ENCODE measurements around the gene AFF3.

AFF3 gene

DNA sequence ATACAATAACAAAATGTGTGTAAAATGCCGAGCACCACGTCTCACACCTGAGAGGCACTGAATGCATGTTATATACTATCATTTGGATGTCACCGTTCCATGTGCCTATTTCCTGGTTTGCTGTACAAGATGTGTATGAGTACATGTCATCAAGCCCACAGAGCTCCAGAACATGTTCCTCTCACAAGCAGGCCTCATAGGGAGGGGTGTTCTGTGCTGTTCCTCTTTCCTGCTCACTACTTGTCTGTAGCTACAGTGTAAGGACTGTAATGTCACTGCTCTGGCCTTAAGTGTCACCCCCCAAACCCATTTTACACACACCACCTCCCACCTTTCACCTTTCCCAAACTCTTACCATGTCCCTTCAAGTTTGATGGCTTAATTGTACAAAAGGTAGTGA is 1.8 kb downstream of the AFF3 start:
- TF ChIP-seq, protein P1, sequence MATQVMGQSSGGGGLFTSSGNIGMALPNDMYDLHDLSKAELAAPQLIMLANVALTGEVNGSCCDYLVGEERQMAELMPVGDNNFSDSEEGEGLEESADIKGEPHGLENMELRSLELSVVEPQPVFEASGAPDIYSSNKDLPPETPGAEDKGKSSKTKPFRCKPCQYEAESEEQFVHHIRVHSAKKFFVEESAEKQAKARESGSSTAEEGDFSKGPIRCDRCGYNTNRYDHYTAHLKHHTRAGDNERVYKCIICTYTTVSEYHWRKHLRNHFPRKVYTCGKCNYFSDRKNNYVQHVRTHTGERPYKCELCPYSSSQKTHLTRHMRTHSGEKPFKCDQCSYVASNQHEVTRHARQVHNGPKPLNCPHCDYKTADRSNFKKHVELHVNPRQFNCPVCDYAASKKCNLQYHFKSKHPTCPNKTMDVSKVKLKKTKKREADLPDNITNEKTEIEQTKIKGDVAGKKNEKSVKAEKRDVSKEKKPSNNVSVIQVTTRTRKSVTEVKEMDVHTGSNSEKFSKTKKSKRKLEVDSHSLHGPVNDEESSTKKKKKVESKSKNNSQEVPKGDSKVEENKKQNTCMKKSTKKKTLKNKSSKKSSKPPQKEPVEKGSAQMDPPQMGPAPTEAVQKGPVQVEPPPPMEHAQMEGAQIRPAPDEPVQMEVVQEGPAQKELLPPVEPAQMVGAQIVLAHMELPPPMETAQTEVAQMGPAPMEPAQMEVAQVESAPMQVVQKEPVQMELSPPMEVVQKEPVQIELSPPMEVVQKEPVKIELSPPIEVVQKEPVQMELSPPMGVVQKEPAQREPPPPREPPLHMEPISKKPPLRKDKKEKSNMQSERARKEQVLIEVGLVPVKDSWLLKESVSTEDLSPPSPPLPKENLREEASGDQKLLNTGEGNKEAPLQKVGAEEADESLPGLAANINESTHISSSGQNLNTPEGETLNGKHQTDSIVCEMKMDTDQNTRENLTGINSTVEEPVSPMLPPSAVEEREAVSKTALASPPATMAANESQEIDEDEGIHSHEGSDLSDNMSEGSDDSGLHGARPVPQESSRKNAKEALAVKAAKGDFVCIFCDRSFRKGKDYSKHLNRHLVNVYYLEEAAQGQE (IDR thresholded peaks at IDR 0.05; ENCODE audit: insufficient read depth in 1 of 2, low read depth in 2 of 2, low read length in 2 of 2): no peak
- TF ChIP-seq SIN3A (IDR thresholded peaks at IDR 0.05; ENCODE audit: borderline replicate concordance, insufficient read depth, low read length) (no peak), FOXP2 (optimal IDR thresholded peaks at IDR 0.05; ENCODE audit: borderline replicate concordance, extremely low read depth, extremely low read length, insufficient read depth) (no peak), TAF1 (IDR thresholded peaks at IDR 0.05; ENCODE audit: borderline replicate concordance, insufficient read depth, low read length) (no peak), POLR2AphosphoS5 (IDR thresholded peaks at IDR 0.05; ENCODE audit: low read depth, low read length) (no peak)

DNA sequence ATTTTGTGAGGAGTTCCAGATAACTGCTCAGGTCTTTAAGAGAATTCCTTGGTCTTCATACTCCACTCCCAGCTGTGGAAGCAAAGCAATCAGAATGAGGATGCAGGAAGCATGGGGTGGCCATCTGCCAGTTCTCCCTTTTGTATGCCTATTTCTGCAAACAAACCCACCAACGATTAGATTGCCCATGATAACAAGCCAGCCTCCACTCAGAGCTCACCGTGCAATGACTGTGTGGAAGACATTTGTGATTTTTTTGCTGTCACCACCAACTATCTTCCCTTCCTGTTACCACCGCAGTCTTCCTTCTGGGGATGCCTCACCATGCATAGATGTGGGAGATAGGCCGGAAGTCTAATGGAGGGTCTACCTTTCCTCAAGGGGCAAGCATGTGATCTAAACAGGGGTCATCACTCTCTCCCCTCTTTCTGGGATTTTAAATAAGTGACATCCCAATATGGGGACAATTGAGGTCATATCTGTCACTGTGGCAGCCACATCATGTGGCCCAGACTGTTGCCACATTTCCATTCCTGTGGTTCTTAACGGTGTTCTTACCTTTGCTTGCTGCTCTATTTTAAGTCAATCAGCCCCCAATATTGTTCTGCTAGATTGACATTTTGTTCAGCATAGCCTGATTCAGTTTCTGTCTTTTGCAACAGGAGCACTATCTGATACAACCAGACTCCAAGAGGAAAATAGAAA is 4.4 kb downstream of the AFF3 start:
- TF ChIP-seq POLR2AphosphoS5 (IDR thresholded peaks at IDR 0.05; ENCODE audit: low read depth, low read length) (no peak), SIN3A (IDR thresholded peaks at IDR 0.05; ENCODE audit: borderline replicate concordance, insufficient read depth, low read length) (no peak), FOXP2 (optimal IDR thresholded peaks at IDR 0.05; ENCODE audit: borderline replicate concordance, extremely low read depth, extremely low read length, insufficient read depth) (no peak), TAF1 (IDR thresholded peaks at IDR 0.05; ENCODE audit: borderline replicate concordance, insufficient read depth, low read length) (no peak)
- TF ChIP-seq, protein P1 (IDR thresholded peaks at IDR 0.05; ENCODE audit: insufficient read depth in 1 of 2, low read depth in 2 of 2, low read length in 2 of 2): no peak

DNA sequence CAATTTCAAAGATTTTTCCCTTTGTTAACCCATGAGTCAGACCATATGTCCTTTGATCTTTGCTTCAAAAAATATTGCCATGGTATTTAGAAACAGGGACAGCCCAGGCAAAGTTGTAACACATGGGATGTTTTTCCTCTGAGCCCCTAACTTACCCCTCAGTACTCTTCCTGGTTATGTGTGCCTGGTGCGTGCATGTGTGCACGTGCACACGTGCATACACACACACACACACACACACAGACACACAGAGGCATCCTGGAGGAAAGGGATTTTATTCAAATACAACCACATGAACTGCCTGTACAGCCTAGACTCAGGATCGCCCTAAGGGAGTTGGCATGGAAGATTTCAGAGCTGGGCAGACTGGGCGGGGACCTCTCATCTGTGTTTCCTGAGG is 5.1 kb downstream of the AFF3 start:
- TF ChIP-seq POLR2AphosphoS5 (IDR thresholded peaks at IDR 0.05; ENCODE audit: low read depth, low read length): no peak
- TF ChIP-seq TAF1 (IDR thresholded peaks at IDR 0.05; ENCODE audit: borderline replicate concordance, insufficient read depth, low read length): no peak
- TF ChIP-seq FOXP2 (optimal IDR thresholded peaks at IDR 0.05; ENCODE audit: borderline replicate concordance, extremely low read depth, extremely low read length, insufficient read depth): no peak

DNA sequence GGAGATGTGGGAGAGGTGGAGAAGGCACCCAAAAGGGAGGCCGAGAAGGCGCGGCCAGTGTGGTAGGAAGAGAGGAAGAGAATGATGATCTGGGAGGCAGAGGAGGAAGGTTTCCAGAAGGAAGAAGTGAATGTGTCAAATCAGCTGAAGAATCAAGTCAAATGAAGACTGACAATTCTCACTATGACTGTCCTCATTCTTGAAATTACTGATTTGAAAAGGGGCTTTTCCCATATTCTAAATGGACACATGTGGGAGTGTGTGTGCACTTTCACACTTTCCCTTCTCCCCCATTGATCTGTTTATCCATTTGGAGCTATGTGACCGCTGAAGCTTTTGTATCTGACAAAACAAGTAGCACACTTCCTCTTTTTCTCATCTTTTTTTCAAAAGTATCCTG is 6.1 kb downstream of the AFF3 start:
- TF ChIP-seq SIN3A (IDR thresholded peaks at IDR 0.05; ENCODE audit: borderline replicate concordance, insufficient read depth, low read length) (no peak), POLR2AphosphoS5 (IDR thresholded peaks at IDR 0.05; ENCODE audit: low read depth, low read length) (no peak), TAF1 (IDR thresholded peaks at IDR 0.05; ENCODE audit: borderline replicate concordance, insufficient read depth, low read length) (no peak), FOXP2 (optimal IDR thresholded peaks at IDR 0.05; ENCODE audit: borderline replicate concordance, extremely low read depth, extremely low read length, insufficient read depth) (no peak)
- TF ChIP-seq, protein P1 (IDR thresholded peaks at IDR 0.05; ENCODE audit: insufficient read depth in 1 of 2, low read depth in 2 of 2, low read length in 2 of 2): no peak

DNA sequence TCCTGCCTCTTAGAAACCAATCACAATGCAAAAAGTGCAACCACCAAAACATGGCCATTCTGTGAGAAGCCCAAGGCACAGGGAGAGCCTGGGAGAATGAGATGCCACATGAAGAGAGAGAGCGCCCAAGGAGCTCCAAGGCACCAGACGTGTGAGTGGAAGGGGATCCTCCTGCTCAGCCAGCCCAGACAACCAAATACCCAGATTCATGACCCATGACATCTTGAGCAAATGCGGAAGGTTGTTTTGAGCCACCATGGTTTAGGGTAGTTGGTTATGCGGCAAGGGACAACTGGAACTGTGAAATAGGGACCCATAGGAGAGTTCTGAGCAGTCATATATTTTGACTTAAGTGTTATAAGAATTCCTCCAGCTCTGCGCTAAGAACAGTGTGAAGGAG is 7.0 kb downstream of the AFF3 start:
- TF ChIP-seq POLR2AphosphoS5 (IDR thresholded peaks at IDR 0.05; ENCODE audit: low read depth, low read length): no peak
- no peak for TF ChIP-seq TAF1 (IDR thresholded peaks at IDR 0.05; ENCODE audit: borderline replicate concordance, insufficient read depth, low read length)
- TF ChIP-seq, protein P1 (IDR thresholded peaks at IDR 0.05; ENCODE audit: insufficient read depth in 1 of 2, low read depth in 2 of 2, low read length in 2 of 2): no peak
- no peak for TF ChIP-seq SIN3A (IDR thresholded peaks at IDR 0.05; ENCODE audit: borderline replicate concordance, insufficient read depth, low read length)
- TF ChIP-seq FOXP2 (optimal IDR thresholded peaks at IDR 0.05; ENCODE audit: borderline replicate concordance, extremely low read depth, extremely low read length, insufficient read depth): no peak

All from PFSK-1 (cell line).